Keratinocyte (primary cell): ENCODE results near the gene WDR49. TPM values are rescaled to one million over a fixed set of nuclear protein-coding genes. Genes with fewer than 3 reads are reported as not detected.

Experiments
- DNase-seq: peaks from one replicate; pipeline ENCODE4 v3.0.0-alpha.2; 2011; ENCODE audit warnings: low read depth, missing footprints, low spot score
- FAIRE-seq: peaks from 2 replicates; lab custom pipeline; 2011; peaks lifted over from hg19 to GRCh38; lab: Jason Lieb, UNC
- H2AFZ ChIP-seq: 2 replicates; pipeline ENCODE4 v1.6.0; 2012; ENCODE audit warnings: low read length, control low read depth, inconsistent platforms; ENCODE audit not compliant: control insufficient read depth
- H3K27ac ChIP-seq: 2 replicates; pipeline ENCODE4 v1.5.1; 2011; ENCODE audit warnings: low read length; ENCODE audit not compliant: control insufficient read depth, insufficient read depth
- H3K27me3 ChIP-seq: 3 replicates; pipeline ENCODE4 v1.6.0; 2011; ENCODE audit warnings: low read length; ENCODE audit not compliant: control insufficient read depth, insufficient read depth; ENCODE audit errors: extremely low read depth
- H3K36me3 ChIP-seq, 2 experiments: 2 replicates in 1 of 2; 3 replicates in 1 of 2; pipeline ENCODE4 v1.5.1; 2011; ENCODE audit warnings: low read length in 2 of 2, mild to moderate bottlenecking in 1 of 2; ENCODE audit not compliant: control insufficient read depth in 2 of 2, insufficient read depth in 2 of 2; ENCODE audit errors: extremely low read depth in 1 of 2
- H3K4me1 ChIP-seq: 3 replicates; pipeline ENCODE4 v1.5.1; 2011; ENCODE audit warnings: low read length; ENCODE audit not compliant: control insufficient read depth, insufficient read depth; ENCODE audit errors: extremely low read depth
- H3K4me2 ChIP-seq: 3 replicates; pipeline ENCODE4 v1.6.0; 2011; ENCODE audit warnings: low read depth, low read length; ENCODE audit not compliant: control insufficient read depth, insufficient read depth; ENCODE audit errors: extremely low read depth
- H3K4me3 ChIP-seq, 3 experiments: fragments of 200-600 bp in 1 of 3; sonication (generic) in 1 of 3; 2 replicates in 2 of 3; 3 replicates in 1 of 3; pipeline ENCODE4 v1.5.1; 2011 to 2016; ENCODE audit warnings: low read length in 3 of 3, mild to moderate bottlenecking in 3 of 3, control low read depth in 2 of 3, inconsistent platforms in 1 of 3, low read depth in 1 of 3, mixed read lengths in 1 of 3, mixed run types in 1 of 3, moderate library complexity in 1 of 3; ENCODE audit not compliant: control insufficient read depth in 2 of 3, insufficient read depth in 2 of 3; ENCODE audit errors: extremely low read depth in 1 of 3
- H3K79me2 ChIP-seq: 2 replicates; pipeline ENCODE4 v1.6.0; 2012; ENCODE audit warnings: low read length; ENCODE audit not compliant: control insufficient read depth, insufficient read depth
- H3K9ac ChIP-seq: 3 replicates; pipeline ENCODE4 v1.6.0; 2011; ENCODE audit warnings: low read length; ENCODE audit not compliant: control insufficient read depth, insufficient read depth; ENCODE audit errors: extremely low read depth
- H3K9me1 ChIP-seq: 3 replicates; pipeline ENCODE4 v1.6.0; 2011; ENCODE audit warnings: low read length; ENCODE audit not compliant: control insufficient read depth, insufficient read depth; ENCODE audit errors: extremely low read depth
- H3K9me3 ChIP-seq: 2 replicates; pipeline ENCODE4 v1.5.1; 2012; ENCODE audit warnings: low read depth, low read length; ENCODE audit not compliant: control insufficient read depth
- H4K20me1 ChIP-seq: 3 replicates; pipeline ENCODE4 v1.6.0; 2011; ENCODE audit warnings: low read length; ENCODE audit not compliant: control insufficient read depth, insufficient read depth; ENCODE audit errors: extremely low read depth
- EZH2 ChIP-seq: IDR thresholded peaks from one replicate; pipeline ENCODE4 v1.6.1; 2012; ENCODE audit warnings: inconsistent platforms, mild to moderate bottlenecking, low read length, moderate library complexity
- dilution Hi-C: fragments of 300-500 bp; cut with MboI; formaldehyde crosslinking; loops from one replicate; pipeline ENCODE4 v1.7.0; 2020; ENCODE audit warnings: low sequenced_read_pairs; ENCODE audit not compliant: extremely low pct_ligation_motif_present
- polyA plus RNA-seq, 5 experiments: library from polyadenylated mRNA; depleted of rRNA in 3 of 5; stranded (reverse) in 3 of 5; stranded (forward) in 1 of 5; unstranded in 1 of 5; fragments of >200 nt; gene quantifications; 1 replicate in 1 of 5; 2 replicates in 3 of 5; 3 replicates in 1 of 5; pipeline versions ENCODE4 v1.2.1 to v1.2.3, GENCODE V29; 2011 to 2012; ENCODE audit warnings: missing spikeins in 2 of 5, low read depth in 1 of 5, low replicate concordance in 1 of 5
- TF ChIP-seq, protein P1 (sequence below), 3 experiments: IDR thresholded peaks in 1 of 3; conservative IDR thresholded peaks in 1 of 3; optimal IDR thresholded peaks in 1 of 3; 2 replicates in 2 of 3; 3 replicates in 1 of 3; pipeline versions ENCODE3 to v1.5.1; 2011; ENCODE audit warnings: low read length in 3 of 3, mild to moderate bottlenecking in 3 of 3, moderate library complexity in 2 of 3, control low read depth in 1 of 3, inconsistent platforms in 1 of 3; ENCODE audit not compliant: insufficient read depth in 2 of 3; ENCODE audit errors: extremely low read depth in 1 of 3

WDR49 gene
- polyA plus RNA-seq, 1 donor (not counting 4 experiments of a cell fraction or from before 2014, with no cell fraction given) = not detected

DNA sequence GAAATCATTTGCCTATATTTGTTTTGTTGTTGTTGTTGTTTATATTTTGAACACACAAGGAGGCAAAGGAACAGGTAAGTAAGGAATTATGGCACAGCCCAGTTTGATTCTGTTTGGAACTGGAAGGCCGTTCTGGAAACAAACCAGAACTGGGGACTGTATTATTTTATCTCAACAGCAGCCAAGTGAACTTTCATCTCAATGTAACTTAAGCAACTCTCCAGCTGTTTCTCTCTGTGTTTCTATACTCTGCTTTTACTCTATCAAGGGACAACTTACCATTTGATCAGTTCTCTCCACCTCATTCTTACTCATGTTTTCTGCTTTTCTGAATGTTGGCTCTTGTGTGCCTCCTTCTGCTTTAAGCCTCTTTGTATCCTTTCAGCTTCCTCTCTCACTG is 16.0 kb upstream of the WDR49 start:
- Histone ChIP-seq H3K27me3 (no peaks in the 10 kb centered on the region), H3K4me3 (no peak overlapping the region), H3K4me1 (no peaks in the 10 kb centered on the region), H4K20me1 (no peaks in the 10 kb centered on the region), H3K27ac (no peak overlapping the region), H3K4me2 (no peak overlapping the region), H3K79me2 (no peaks in the 10 kb centered on the region), H3K9me1 (no peaks in the 10 kb centered on the region), H3K9ac (no peak overlapping the region), H3K9me3 (no peaks in the 10 kb centered on the region), H3K36me3 (peaks cover 2 to 4% of the 10 kb centered on the region in 2 experiments), H2AFZ (no peak overlapping the region)
- no peak for FAIRE-seq
- TF ChIP-seq, protein P1, sequence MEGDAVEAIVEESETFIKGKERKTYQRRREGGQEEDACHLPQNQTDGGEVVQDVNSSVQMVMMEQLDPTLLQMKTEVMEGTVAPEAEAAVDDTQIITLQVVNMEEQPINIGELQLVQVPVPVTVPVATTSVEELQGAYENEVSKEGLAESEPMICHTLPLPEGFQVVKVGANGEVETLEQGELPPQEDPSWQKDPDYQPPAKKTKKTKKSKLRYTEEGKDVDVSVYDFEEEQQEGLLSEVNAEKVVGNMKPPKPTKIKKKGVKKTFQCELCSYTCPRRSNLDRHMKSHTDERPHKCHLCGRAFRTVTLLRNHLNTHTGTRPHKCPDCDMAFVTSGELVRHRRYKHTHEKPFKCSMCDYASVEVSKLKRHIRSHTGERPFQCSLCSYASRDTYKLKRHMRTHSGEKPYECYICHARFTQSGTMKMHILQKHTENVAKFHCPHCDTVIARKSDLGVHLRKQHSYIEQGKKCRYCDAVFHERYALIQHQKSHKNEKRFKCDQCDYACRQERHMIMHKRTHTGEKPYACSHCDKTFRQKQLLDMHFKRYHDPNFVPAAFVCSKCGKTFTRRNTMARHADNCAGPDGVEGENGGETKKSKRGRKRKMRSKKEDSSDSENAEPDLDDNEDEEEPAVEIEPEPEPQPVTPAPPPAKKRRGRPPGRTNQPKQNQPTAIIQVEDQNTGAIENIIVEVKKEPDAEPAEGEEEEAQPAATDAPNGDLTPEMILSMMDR (optimal IDR thresholded peaks at IDR 0.05 in 1 of 3, IDR thresholded peaks at IDR 0.05 in 1 of 3, conservative IDR thresholded peaks at IDR 0.05 in 1 of 3; ENCODE audit: extremely low read depth in 1 of 3, insufficient read depth in 2 of 3, low read length in 3 of 3) = no peak
- TF ChIP-seq EZH2 = no peak
- no peak for DNase-seq
- dilution Hi-C loops = no loop called here

DNA sequence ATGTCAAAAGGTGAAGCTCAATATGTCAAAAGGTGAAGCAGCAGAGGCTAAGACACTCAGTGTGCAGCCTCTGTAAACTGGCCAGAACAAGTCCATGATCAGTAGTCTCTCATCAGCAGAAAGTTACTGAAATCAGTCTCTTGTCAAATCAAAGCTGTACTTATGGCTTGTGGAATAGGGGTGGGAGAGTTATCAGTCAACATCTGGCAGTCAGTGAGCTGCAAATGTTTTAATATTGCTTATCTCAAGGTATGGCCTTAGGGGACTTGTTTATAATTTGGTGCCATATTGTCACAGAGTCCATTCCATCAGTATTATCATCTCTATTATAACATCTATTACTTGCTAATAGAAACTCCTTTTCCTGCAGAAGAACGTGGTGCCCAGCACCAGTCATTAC is 14.9 kb upstream of the WDR49 start:
- DNase-seq (no peak), FAIRE-seq (no peak)
- H3K27me3 ChIP-seq = no peaks in the 10 kb centered on the region
- dilution Hi-C loops = no loop called here
- peaks cover 0 to 4% of the 10 kb centered on the region in 2 experiments for H3K36me3 ChIP-seq
- no peak overlapping the region for H3K9ac ChIP-seq
- no peak overlapping the region for H3K27ac ChIP-seq
- no peaks in the 10 kb centered on the region for H3K79me2 ChIP-seq
- H2AFZ ChIP-seq = no peak overlapping the region
- H3K4me1 ChIP-seq = no peaks in the 10 kb centered on the region
- H4K20me1 ChIP-seq = no peaks in the 10 kb centered on the region
- no peak for TF ChIP-seq EZH2
- no peak overlapping the region for H3K4me3 ChIP-seq
- H3K4me2 ChIP-seq = no peak overlapping the region
- H3K9me1 ChIP-seq = no peaks in the 10 kb centered on the region
- H3K9me3 ChIP-seq = no peaks in the 10 kb centered on the region

DNA sequence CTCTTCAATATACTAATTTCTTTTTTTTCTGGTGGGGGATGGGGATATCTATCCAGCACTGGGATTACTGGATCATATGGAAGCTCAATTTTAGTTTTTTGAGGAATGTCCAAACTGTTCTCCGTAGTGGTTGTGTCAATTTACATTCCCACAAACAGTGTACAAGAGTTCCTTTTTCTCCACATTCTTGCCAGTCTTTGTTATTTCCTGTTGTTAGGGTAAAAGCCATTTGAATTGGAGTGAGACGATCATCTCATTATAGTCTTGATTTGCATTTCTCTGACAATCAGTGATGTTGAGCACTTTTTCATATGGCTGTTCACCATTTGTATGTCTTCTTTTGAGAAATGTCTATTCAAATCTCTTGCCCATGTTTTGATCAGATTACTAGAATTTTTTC is 12.8 kb upstream of the WDR49 start:
- dilution Hi-C loops = no loop called here
- Histone ChIP-seq H3K4me3 (no peak overlapping the region), H3K36me3 (no peaks in the 10 kb centered on the region), H4K20me1 (no peaks in the 10 kb centered on the region), H2AFZ (no peak overlapping the region), H3K79me2 (no peaks in the 10 kb centered on the region), H3K9ac (no peak overlapping the region), H3K27me3 (no peaks in the 10 kb centered on the region), H3K27ac (no peak overlapping the region), H3K4me1 (no peaks in the 10 kb centered on the region), H3K4me2 (no peak overlapping the region), H3K9me3 (no peaks in the 10 kb centered on the region), H3K9me1 (no peaks in the 10 kb centered on the region)
- no peak for DNase-seq
- no peak for TF ChIP-seq EZH2
- TF ChIP-seq, protein P1 (optimal IDR thresholded peaks at IDR 0.05 in 1 of 3, IDR thresholded peaks at IDR 0.05 in 1 of 3, conservative IDR thresholded peaks at IDR 0.05 in 1 of 3; ENCODE audit: extremely low read depth in 1 of 3, insufficient read depth in 2 of 3, low read length in 3 of 3) = no peak
- no peak for FAIRE-seq
